Mesenchymal stem cell (in vitro differentiated cells and primary cell): Measurements from ENCODE around the gene RAMACL.
A peak's percentile ranks its signal among the peaks of the same experiment; 100 is the strongest.

Experiments
- DNase-seq: peaks from one replicate; pipeline ENCODE4 v3.0.0-alpha.2; 2013
- H2AFZ ChIP-seq: one replicate; pipeline ENCODE4 v1.6.1; 2013; ENCODE audit warnings: low read depth, mild to moderate bottlenecking, control low read depth, inconsistent platforms, low read length, moderate library complexity
- H2AK5ac ChIP-seq: 2 replicates; pipeline ENCODE4 v1.6.1; 2013; ENCODE audit warnings: low read length, moderate library complexity, mild to moderate bottlenecking, inconsistent platforms; ENCODE audit not compliant: severe bottlenecking
- H2BK120ac ChIP-seq: one replicate; pipeline ENCODE4 v1.6.1; 2013; ENCODE audit warnings: low read depth, mild to moderate bottlenecking, inconsistent platforms, low read length, moderate library complexity
- H2BK12ac ChIP-seq, 2 experiments: one replicate each; pipeline ENCODE4 v1.6.1; 2013; ENCODE audit warnings: inconsistent platforms in 2 of 2, low read length in 2 of 2, mild to moderate bottlenecking in 2 of 2, moderate library complexity in 2 of 2, control low read depth in 1 of 2
- H2BK15ac ChIP-seq: one replicate; pipeline ENCODE4 v1.6.1; 2013; ENCODE audit warnings: mild to moderate bottlenecking, low read depth, inconsistent platforms; ENCODE audit not compliant: poor library complexity, severe bottlenecking
- H2BK5ac ChIP-seq: 2 replicates; pipeline ENCODE4 v1.6.1; 2013; ENCODE audit warnings: low read depth, mild to moderate bottlenecking, low read length, control low read depth, inconsistent platforms; ENCODE audit not compliant: poor library complexity, severe bottlenecking
- H3K14ac ChIP-seq, 2 experiments: one replicate each; pipeline ENCODE4 v1.6.1; 2013; ENCODE audit warnings: inconsistent platforms in 2 of 2, low read length in 2 of 2, control low read depth in 1 of 2, mild to moderate bottlenecking in 1 of 2, moderate library complexity in 1 of 2
- H3K18ac ChIP-seq, 2 experiments: one replicate each; pipeline ENCODE4 v1.6.1; 2013; ENCODE audit warnings: inconsistent platforms in 2 of 2, low read length in 2 of 2, control low read depth in 1 of 2, low read depth in 1 of 2, mild to moderate bottlenecking in 1 of 2
- H3K23ac ChIP-seq, 2 experiments: one replicate each; pipeline ENCODE4 v1.6.1; 2013; ENCODE audit warnings: inconsistent platforms in 2 of 2, low read length in 2 of 2, mild to moderate bottlenecking in 2 of 2, moderate library complexity in 2 of 2, control low read depth in 1 of 2
- H3K27ac ChIP-seq: 2 replicates; pipeline ENCODE4 v1.5.1; 2013; ENCODE audit warnings: mild to moderate bottlenecking, moderate library complexity, low read length, control low read depth, inconsistent platforms; ENCODE audit not compliant: poor library complexity, severe bottlenecking
- H3K27me3 ChIP-seq, 2 experiments: 2 replicates each; pipeline versions ENCODE4 v1.6.1 to v1.7.0; 2013; ENCODE audit warnings: low read length in 2 of 2, mild to moderate bottlenecking in 2 of 2, moderate library complexity in 2 of 2, control low read depth in 1 of 2, inconsistent platforms in 1 of 2; ENCODE audit not compliant: control insufficient read depth in 1 of 2, insufficient read depth in 1 of 2
- H3K36me3 ChIP-seq, 2 experiments: 2 replicates each; pipeline versions ENCODE4 v1.6.1 to v1.7.0; 2013; ENCODE audit warnings: low read length in 2 of 2, control low read depth in 1 of 2, inconsistent platforms in 1 of 2, low read depth in 1 of 2, mild to moderate bottlenecking in 1 of 2; ENCODE audit not compliant: insufficient read depth in 2 of 2, control insufficient read depth in 1 of 2
- H3K4ac ChIP-seq, 2 experiments: one replicate each; pipeline ENCODE4 v1.6.1; 2013; ENCODE audit warnings: inconsistent platforms in 2 of 2, low read length in 2 of 2, mild to moderate bottlenecking in 2 of 2, moderate library complexity in 2 of 2, control low read depth in 1 of 2, low read depth in 1 of 2
- H3K4me1 ChIP-seq: 2 replicates; pipeline ENCODE4 v1.6.1; 2013; ENCODE audit warnings: low read depth, low read length, control low read depth; ENCODE audit not compliant: control insufficient read depth, insufficient read depth
- H3K4me2 ChIP-seq: 2 replicates; pipeline ENCODE4 v1.6.1; 2013; ENCODE audit warnings: low read length, mild to moderate bottlenecking, inconsistent platforms; ENCODE audit not compliant: poor library complexity, severe bottlenecking
- H3K4me3 ChIP-seq, 2 experiments: 2 replicates each; pipeline versions ENCODE4 v1.5.1 to v1.7.0; 2013; ENCODE audit warnings: low read length in 2 of 2, mild to moderate bottlenecking in 2 of 2, control low read depth in 1 of 2, low read depth in 1 of 2; ENCODE audit not compliant: insufficient read depth in 1 of 2
- H3K79me1 ChIP-seq: replicated peaks from 2 replicates; pipeline ENCODE4 v1.6.1; 2013; ENCODE audit warnings: mild to moderate bottlenecking, control low read depth, low read length, inconsistent platforms; ENCODE audit not compliant: poor library complexity, severe bottlenecking
- H3K9ac ChIP-seq: 2 replicates; pipeline ENCODE4 v1.7.0; 2013; ENCODE audit warnings: mild to moderate bottlenecking, low read length, moderate library complexity
- H3K9me3 ChIP-seq: 2 replicates; pipeline ENCODE4 v1.7.0; 2013; ENCODE audit warnings: mild to moderate bottlenecking, low read length; ENCODE audit not compliant: control insufficient read depth
- H4K8ac ChIP-seq: one replicate; pipeline ENCODE4 v1.6.1; 2013; ENCODE audit warnings: inconsistent platforms, mild to moderate bottlenecking, low read length, moderate library complexity
- H4K91ac ChIP-seq: one replicate; pipeline ENCODE4 v1.6.1; 2013; ENCODE audit warnings: mild to moderate bottlenecking, low read length, inconsistent platforms
- WGBS: methylation state at CpG from one replicate; pipeline ENCODE4 v1.1.7; 2013; ENCODE audit warnings: mixed read lengths; 5-methylcytosine and 5-hydroxymethylcytosine counted together

The RAMACL gene

GRCh38 chr6:166554316-166554715, 32.2 kb downstream of the RAMACL start:
- Histone ChIP-seq H3K4me3 (peak overlapping the region in 1 of 2 experiments; percentile 57), H4K8ac (peak overlapping the region; percentile 27), H3K18ac (peak overlapping the region; percentile 11 to 29), H4K91ac (no peak overlapping the region), H3K9me3 (peaks cover under 1% of the 10 kb centered on the region), H3K9ac (peak overlapping the region; percentile 69), H3K4ac (no peak overlapping the region), H2BK12ac (peak overlapping the region in 1 of 2 experiments; percentile 68), H2BK120ac (no peak overlapping the region), H3K79me1 (peaks cover 2% of the 10 kb centered on the region), H2AK5ac (no peak overlapping the region), H2BK5ac (no peak overlapping the region), H3K14ac (no peak overlapping the region), H3K23ac (no peak overlapping the region), H3K4me1 (peaks cover 5% of the 10 kb centered on the region), H2AFZ (no peak overlapping the region), H3K27ac (no peak overlapping the region), H3K36me3 (peaks cover 0 to 4% of the 10 kb centered on the region in 2 experiments), H3K27me3 (no peaks in the 10 kb centered on the region), H2BK15ac (no peak overlapping the region), H3K4me2 (no peak overlapping the region)
- WGBS: 74% methylated on average over 8 of the region's 8 CpGs
- peak; percentile 52 for DNase-seq

DNA sequence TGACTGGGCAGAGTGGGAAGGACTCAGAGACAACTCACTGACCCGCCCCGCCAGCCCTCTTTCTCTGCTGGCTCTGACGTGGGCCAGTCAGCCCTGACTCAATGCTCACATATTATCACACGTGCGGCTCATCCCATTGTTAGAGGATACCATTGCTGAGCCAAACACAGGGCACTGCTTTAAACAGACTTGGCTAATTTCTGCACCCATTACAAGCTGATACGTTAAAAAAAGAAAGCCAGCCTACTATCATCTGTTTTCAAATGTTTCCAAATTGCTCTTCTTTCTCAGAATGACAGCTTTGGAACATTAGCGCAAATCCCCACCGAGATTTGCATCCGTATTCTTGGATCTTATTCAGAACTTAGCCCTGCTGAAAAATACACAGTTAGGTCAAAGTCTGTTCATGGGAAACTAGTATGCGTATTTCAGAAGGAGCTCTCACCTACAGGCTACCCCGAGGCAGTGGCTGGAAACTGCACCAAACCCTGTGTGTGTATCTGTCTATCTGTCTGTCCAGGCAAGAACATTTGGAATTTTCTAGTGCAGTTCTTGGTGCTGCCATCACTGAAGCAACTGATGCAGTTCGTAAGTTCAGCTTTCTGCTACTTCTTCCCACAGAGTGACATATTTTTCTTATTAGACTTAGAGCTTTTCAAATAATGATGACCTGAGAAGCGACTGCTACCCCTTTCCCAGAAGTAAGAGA, 32.8 kb downstream of the RAMACL start:
- no peak overlapping the region for H2BK15ac ChIP-seq
- H3K14ac ChIP-seq: no peak overlapping the region
- WGBS: 70% methylated on average over 13 of the region's 13 CpGs
- peaks cover 2% of the 10 kb centered on the region for H3K79me1 ChIP-seq
- H3K27ac ChIP-seq: no peak overlapping the region
- H3K27me3 ChIP-seq: no peaks in the 10 kb centered on the region
- peak overlapping the region in 1 of 2 experiments; percentile 15 for H2BK12ac ChIP-seq
- H3K18ac ChIP-seq: peak overlapping the region in 1 of 2 experiments; percentile 41
- peak overlapping the region; percentile 54 for H4K91ac ChIP-seq
- no peak overlapping the region for H3K4ac ChIP-seq
- H3K4me1 ChIP-seq: peaks cover 5% of the 10 kb centered on the region
- peak overlapping the region in 1 of 2 experiments; percentile 41 for H3K23ac ChIP-seq
- no peak overlapping the region for H2BK5ac ChIP-seq
- no peak overlapping the region for H3K4me2 ChIP-seq
- H3K36me3 ChIP-seq: peaks cover 0 to 4% of the 10 kb centered on the region in 2 experiments
- DNase-seq: peak; percentile 78
- peaks cover 5% of the 10 kb centered on the region for H3K9me3 ChIP-seq
- no peak overlapping the region for H2AFZ ChIP-seq
- no peak overlapping the region for H4K8ac ChIP-seq
- H2AK5ac ChIP-seq: no peak overlapping the region
- H2BK120ac ChIP-seq: no peak overlapping the region
- H3K4me3 ChIP-seq: peak overlapping the region in 1 of 2 experiments; percentile 57
- peak overlapping the region; percentile 69 for H3K9ac ChIP-seq

DNA sequence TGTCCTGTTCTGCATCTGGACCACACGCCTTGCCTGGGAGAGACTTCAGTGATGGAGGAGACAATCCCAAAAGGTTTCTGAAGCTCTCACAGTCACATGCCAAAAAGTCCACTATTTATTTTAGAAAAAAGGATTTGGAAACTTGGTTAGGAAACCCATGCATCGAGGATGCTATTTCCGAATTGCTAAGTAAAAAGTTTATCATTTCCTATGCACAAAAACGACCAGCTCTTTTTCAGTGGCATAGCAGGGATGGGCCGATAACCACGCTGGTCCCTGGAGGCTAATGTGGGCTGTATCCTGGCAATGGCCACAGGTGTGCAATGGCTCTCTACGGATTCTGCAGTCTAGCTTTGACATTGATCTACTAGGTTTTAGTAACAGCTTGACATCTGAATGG, 33.9 kb downstream of the RAMACL start:
- H3K79me1 ChIP-seq: no peaks in the 10 kb centered on the region
- H3K4ac ChIP-seq: no peak overlapping the region
- H3K18ac ChIP-seq: no peak overlapping the region
- no peak overlapping the region for H3K23ac ChIP-seq
- H3K4me2 ChIP-seq: no peak overlapping the region
- H4K8ac ChIP-seq: no peak overlapping the region
- no peak overlapping the region for H2AK5ac ChIP-seq
- peak overlapping the region; percentile 69 for H3K9ac ChIP-seq
- peaks cover 5% of the 10 kb centered on the region for H3K4me1 ChIP-seq
- peaks cover 5% of the 10 kb centered on the region for H3K9me3 ChIP-seq
- no peak overlapping the region for H2AFZ ChIP-seq
- DNase-seq: no peak
- H4K91ac ChIP-seq: no peak overlapping the region
- no peak overlapping the region for H3K27ac ChIP-seq
- H3K4me3 ChIP-seq: no peak overlapping the region
- no peak overlapping the region for H2BK5ac ChIP-seq
- no peaks in the 10 kb centered on the region for H3K36me3 ChIP-seq
- H2BK15ac ChIP-seq: no peak overlapping the region
- H3K27me3 ChIP-seq: no peaks in the 10 kb centered on the region
- H2BK120ac ChIP-seq: no peak overlapping the region
- no peak overlapping the region for H3K14ac ChIP-seq
- peak overlapping the region in 1 of 2 experiments; percentile 71 for H2BK12ac ChIP-seq
- 94% methylated on average over 6 of the region's 7 CpGs for WGBS

GRCh38 chr6:166551754-166552495, 34.6 kb downstream of the RAMACL start:
- H2BK12ac ChIP-seq: peak overlapping the region in 1 of 2 experiments; percentile 66
- no peak overlapping the region for H3K14ac ChIP-seq
- 79% methylated on average over 15 of the region's 16 CpGs for whole genome bisulfite sequencing
- H3K23ac ChIP-seq: no peak overlapping the region
- no peak overlapping the region for H2AK5ac ChIP-seq
- H4K8ac ChIP-seq: no peak overlapping the region
- H2AFZ ChIP-seq: no peak overlapping the region
- no peak overlapping the region for H2BK5ac ChIP-seq
- no peak overlapping the region for H3K4ac ChIP-seq
- H4K91ac ChIP-seq: no peak overlapping the region
- peaks cover 5% of the 10 kb centered on the region for H3K9me3 ChIP-seq
- H2BK15ac ChIP-seq: no peak overlapping the region
- H3K4me3 ChIP-seq: no peak overlapping the region
- no peaks in the 10 kb centered on the region for H3K79me1 ChIP-seq
- no peak overlapping the region for H2BK120ac ChIP-seq
- H3K4me2 ChIP-seq: no peak overlapping the region
- no peaks in the 10 kb centered on the region for H3K27me3 ChIP-seq
- H3K27ac ChIP-seq: no peak overlapping the region
- H3K18ac ChIP-seq: peak overlapping the region in 1 of 2 experiments; percentile 32
- no peaks in the 10 kb centered on the region for H3K36me3 ChIP-seq
- no peak overlapping the region for H3K9ac ChIP-seq
- DNase-seq: no peak
- H3K4me1 ChIP-seq: peaks cover 2% of the 10 kb centered on the region
